AG04449 (cell line): Measurements from ENCODE around the gene VEZT.
"Not testable (repeated sequence)": the region's sequence is repeated elsewhere in the genome, so short reads cannot be mapped to it uniquely, and the experiment has no call there.

Source experiments
- CTCF ChIA-PET: fragments of 350-600 bp; formaldehyde crosslinking; extraction: SDS; loops from one replicate; lab custom pipeline; 2021; ENCODE audit warnings: antibody characterized with exemption; lab: Yijun Ruan, JAX
- POLR2A ChIA-PET: fragments of 400-600, 350-600 bp; formaldehyde crosslinking; extraction: SDS; loops from one replicate; lab custom pipeline; 2020; ENCODE audit warnings: antibody characterized with exemption, inconsistent platforms; lab: Yijun Ruan, JAX
- DNase-seq: peaks from one replicate; pipeline ENCODE4 v3.0.0-alpha.2; 2010; ENCODE audit warnings: low read depth, low spot score
- H3K4me3 ChIP-seq: 2 replicates; pipeline ENCODE4 v1.5.1; 2011; ENCODE audit warnings: low read depth, mild to moderate bottlenecking, control low read depth, low read length
- CTCF ChIP-seq: IDR thresholded peaks from one replicate; pipeline ENCODE4 v1.5.1; 2011; ENCODE audit warnings: mild to moderate bottlenecking, moderate library complexity, low read length, control low read depth, inconsistent platforms; ENCODE audit not compliant: insufficient read depth; ENCODE audit errors: missing control alignments

Gene VEZT

GRCh38 chr12:95240556-95240955, 22.9 kb downstream of the VEZT start:
- no peak for TF ChIP-seq CTCF
- ChIA-PET POLR2A (no interaction called here), CTCF (interaction anchor here (1.2 kb wide), 1 partner anchor 26 kb away, joined by 3 read pairs; no protein-coding TSS in a partner anchor)
- no peak for DNase-seq
- H3K4me3 ChIP-seq: no peak overlapping the region

GRCh38 chr12:95241138-95241537, 23.5 kb downstream of the VEZT start:
- DNase-seq, POLR2A ChIA-PET, H3K4me3 ChIP-seq: not testable (repeated sequence)
- CTCF ChIA-PET: interaction anchor here (1.2 kb wide), 1 partner anchor 26 kb away, joined by 3 read pairs; no protein-coding TSS in a partner anchor

- no peak for TF ChIP-seq CTCF
- no peak overlapping the region for H3K4me3 ChIP-seq
- ChIA-PET POLR2A (no interaction called here), CTCF (no interaction called here)
- DNase-seq: no peak
These were observed 24.3 kb downstream of the VEZT start for GRCh38 chr12:95241761-95242506.

- H3K4me3 ChIP-seq: no peak overlapping the region
- ChIA-PET POLR2A (no interaction called here), CTCF (interaction anchor here (0.8 to 1.8 kb wide), 2 partner anchors 27 to 126 kb away, joined by 4 read pairs; no protein-coding TSS in a partner anchor)
- DNase-seq: no peak
- no peak for TF ChIP-seq CTCF
These were observed 26.0 kb downstream of the VEZT start for GRCh38 chr12:95243497-95244183.

GRCh38 chr12:95244350-95244749, 26.7 kb downstream of the VEZT start:
- CTCF ChIA-PET: interaction anchor here (1.8 kb wide), 1 partner anchor 28 kb away, joined by 4 read pairs; no protein-coding TSS in a partner anchor

GRCh38 chr12:95248095-95248494, 30.5 kb downstream of the VEZT start:
- no peak for TF ChIP-seq CTCF
- ChIA-PET POLR2A (no interaction called here), CTCF (no interaction called here)
- DNase-seq: no peak
- no peak overlapping the region for H3K4me3 ChIP-seq

More at GRCh38 chr12:95244350-95244749, 26.7 kb downstream of the VEZT start:
- TF ChIP-seq CTCF: no peak
- no peak overlapping the region for H3K4me3 ChIP-seq
- POLR2A ChIA-PET: no interaction called here
- no peak for DNase-seq
